Stimulated activated CD4-positive, alpha-beta T cell treated with anti-CD3 and anti-CD28 coated beads, Interleukin-1b, Interleukin-23, amount 100 ng/mL, for 48 hours (primary cell): ENCODE data around the gene DKKL1.
"Not testable (repeated sequence)": the region's sequence is repeated elsewhere in the genome, so short reads cannot be mapped to it uniquely, and the experiment has no call there.

ENCODE experiments used
- DNase-seq: peaks from one replicate; pipeline ENCODE4 v3.0.0-alpha.2; 2020

The DKKL1 gene

GRCh38 chr19:49362048-49362928, 1.4 kb upstream of the DKKL1 start, which contains the start of gene TEAD2:
Gene TEAD2 (minus strand): TSS chr19:49362416. CDS start chr19:49360075, 2,341 bp downstream.
- DNase-seq, result no peak

GRCh38 chr19:49362929-49363267, 779 bp upstream of the DKKL1 start:
- no peak for DNase-seq

- no peak for DNase-seq
These were observed 533 bp downstream of the DKKL1 start for GRCh38 chr19:49364083-49364737.

- no peak for DNase-seq
These were observed 2.4 kb downstream of the DKKL1 start for GRCh38 chr19:49366110-49366509.

GRCh38 chr19:49368711-49369358, 5.2 kb downstream of the DKKL1 start:
- no peak for DNase-seq

- no peak for DNase-seq
These were observed 7.5 kb downstream of the DKKL1 start for GRCh38 chr19:49371184-49371583.

GRCh38 chr19:49373174-49373573, 9.5 kb downstream of the DKKL1 start:
- not testable (repeated sequence) for DNase-seq

GRCh38 chr19:49374665-49375434, 11.2 kb downstream of the DKKL1 start:
- no peak for DNase-seq

GRCh38 chr19:49378512-49378911, 14.8 kb downstream of the DKKL1 start:
- DNase-seq, result no peak

GRCh38 chr19:49380391-49380790, 16.7 kb downstream of the DKKL1 start:
- no peak for DNase-seq

- DNase-seq, result no peak
These were observed 19.0 kb downstream of the DKKL1 start for GRCh38 chr19:49382639-49383038.

GRCh38 chr19:49383599-49383998, 19.9 kb downstream of the DKKL1 start:
- no peak for DNase-seq

- DNase-seq, result peak; percentile 94
These were observed 24.3 kb downstream of the DKKL1 start, which contains the start of gene KASH5 for GRCh38 chr19:49387936-49388372. Gene KASH5 (plus strand): TSS chr19:49388249. CDS start chr19:49390884, 2,635 bp downstream.

- no peak for DNase-seq
These were observed 25.7 kb downstream of the DKKL1 start for GRCh38 chr19:49389406-49389805.

- DNase-seq, result no peak
These were observed 26.7 kb downstream of the DKKL1 start for GRCh38 chr19:49390131-49390928.

- no peak for DNase-seq
These were observed 27.3 kb downstream of the DKKL1 start for GRCh38 chr19:49390929-49391359.

- peak; percentile 79 for DNase-seq
These were observed 28.1 kb downstream of the DKKL1 start for GRCh38 chr19:49391581-49392399.

GRCh38 chr19:49393881-49394280, 30.2 kb downstream of the DKKL1 start:
- no peak for DNase-seq

GRCh38 chr19:49395581-49396407, 32.1 kb downstream of the DKKL1 start:
- DNase-seq, result no peak
